ENCODE measurements around the gene TBC1D1. TPM values are rescaled to one million over a fixed set of nuclear protein-coding genes. Genes with fewer than 3 reads are reported as not detected.

Gene TBC1D1
- total and polyA plus RNA-seq, 2 experiments from 2014 or later: 53.9 to 151 TPM

DNA sequence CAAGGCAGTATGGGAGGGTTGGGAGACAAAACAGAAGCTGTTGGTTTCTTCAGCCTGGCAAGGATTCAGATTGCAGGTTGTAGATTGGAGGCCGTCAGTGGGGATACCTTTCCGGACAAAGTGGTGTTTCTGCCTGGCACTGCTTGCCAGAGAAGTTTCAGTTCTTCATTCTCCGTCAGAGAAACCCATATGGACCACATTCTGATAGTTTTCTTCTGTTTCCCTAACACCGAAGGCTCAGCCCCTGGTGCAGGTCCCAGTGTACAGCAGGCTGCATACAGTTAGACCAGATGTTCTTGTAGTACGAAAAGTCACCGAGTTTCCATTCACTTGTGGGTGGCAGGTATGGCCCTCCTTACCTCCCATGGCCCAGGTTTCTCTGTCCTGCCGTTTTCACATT, 176.6 kb downstream of the TBC1D1 start (continued):
- TF ChIP-seq, protein P1, sequence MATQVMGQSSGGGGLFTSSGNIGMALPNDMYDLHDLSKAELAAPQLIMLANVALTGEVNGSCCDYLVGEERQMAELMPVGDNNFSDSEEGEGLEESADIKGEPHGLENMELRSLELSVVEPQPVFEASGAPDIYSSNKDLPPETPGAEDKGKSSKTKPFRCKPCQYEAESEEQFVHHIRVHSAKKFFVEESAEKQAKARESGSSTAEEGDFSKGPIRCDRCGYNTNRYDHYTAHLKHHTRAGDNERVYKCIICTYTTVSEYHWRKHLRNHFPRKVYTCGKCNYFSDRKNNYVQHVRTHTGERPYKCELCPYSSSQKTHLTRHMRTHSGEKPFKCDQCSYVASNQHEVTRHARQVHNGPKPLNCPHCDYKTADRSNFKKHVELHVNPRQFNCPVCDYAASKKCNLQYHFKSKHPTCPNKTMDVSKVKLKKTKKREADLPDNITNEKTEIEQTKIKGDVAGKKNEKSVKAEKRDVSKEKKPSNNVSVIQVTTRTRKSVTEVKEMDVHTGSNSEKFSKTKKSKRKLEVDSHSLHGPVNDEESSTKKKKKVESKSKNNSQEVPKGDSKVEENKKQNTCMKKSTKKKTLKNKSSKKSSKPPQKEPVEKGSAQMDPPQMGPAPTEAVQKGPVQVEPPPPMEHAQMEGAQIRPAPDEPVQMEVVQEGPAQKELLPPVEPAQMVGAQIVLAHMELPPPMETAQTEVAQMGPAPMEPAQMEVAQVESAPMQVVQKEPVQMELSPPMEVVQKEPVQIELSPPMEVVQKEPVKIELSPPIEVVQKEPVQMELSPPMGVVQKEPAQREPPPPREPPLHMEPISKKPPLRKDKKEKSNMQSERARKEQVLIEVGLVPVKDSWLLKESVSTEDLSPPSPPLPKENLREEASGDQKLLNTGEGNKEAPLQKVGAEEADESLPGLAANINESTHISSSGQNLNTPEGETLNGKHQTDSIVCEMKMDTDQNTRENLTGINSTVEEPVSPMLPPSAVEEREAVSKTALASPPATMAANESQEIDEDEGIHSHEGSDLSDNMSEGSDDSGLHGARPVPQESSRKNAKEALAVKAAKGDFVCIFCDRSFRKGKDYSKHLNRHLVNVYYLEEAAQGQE (IDR thresholded peaks at IDR 0.05; ENCODE audit: unreplicated experiment): no peak
- TF ChIP-seq, protein P2, sequence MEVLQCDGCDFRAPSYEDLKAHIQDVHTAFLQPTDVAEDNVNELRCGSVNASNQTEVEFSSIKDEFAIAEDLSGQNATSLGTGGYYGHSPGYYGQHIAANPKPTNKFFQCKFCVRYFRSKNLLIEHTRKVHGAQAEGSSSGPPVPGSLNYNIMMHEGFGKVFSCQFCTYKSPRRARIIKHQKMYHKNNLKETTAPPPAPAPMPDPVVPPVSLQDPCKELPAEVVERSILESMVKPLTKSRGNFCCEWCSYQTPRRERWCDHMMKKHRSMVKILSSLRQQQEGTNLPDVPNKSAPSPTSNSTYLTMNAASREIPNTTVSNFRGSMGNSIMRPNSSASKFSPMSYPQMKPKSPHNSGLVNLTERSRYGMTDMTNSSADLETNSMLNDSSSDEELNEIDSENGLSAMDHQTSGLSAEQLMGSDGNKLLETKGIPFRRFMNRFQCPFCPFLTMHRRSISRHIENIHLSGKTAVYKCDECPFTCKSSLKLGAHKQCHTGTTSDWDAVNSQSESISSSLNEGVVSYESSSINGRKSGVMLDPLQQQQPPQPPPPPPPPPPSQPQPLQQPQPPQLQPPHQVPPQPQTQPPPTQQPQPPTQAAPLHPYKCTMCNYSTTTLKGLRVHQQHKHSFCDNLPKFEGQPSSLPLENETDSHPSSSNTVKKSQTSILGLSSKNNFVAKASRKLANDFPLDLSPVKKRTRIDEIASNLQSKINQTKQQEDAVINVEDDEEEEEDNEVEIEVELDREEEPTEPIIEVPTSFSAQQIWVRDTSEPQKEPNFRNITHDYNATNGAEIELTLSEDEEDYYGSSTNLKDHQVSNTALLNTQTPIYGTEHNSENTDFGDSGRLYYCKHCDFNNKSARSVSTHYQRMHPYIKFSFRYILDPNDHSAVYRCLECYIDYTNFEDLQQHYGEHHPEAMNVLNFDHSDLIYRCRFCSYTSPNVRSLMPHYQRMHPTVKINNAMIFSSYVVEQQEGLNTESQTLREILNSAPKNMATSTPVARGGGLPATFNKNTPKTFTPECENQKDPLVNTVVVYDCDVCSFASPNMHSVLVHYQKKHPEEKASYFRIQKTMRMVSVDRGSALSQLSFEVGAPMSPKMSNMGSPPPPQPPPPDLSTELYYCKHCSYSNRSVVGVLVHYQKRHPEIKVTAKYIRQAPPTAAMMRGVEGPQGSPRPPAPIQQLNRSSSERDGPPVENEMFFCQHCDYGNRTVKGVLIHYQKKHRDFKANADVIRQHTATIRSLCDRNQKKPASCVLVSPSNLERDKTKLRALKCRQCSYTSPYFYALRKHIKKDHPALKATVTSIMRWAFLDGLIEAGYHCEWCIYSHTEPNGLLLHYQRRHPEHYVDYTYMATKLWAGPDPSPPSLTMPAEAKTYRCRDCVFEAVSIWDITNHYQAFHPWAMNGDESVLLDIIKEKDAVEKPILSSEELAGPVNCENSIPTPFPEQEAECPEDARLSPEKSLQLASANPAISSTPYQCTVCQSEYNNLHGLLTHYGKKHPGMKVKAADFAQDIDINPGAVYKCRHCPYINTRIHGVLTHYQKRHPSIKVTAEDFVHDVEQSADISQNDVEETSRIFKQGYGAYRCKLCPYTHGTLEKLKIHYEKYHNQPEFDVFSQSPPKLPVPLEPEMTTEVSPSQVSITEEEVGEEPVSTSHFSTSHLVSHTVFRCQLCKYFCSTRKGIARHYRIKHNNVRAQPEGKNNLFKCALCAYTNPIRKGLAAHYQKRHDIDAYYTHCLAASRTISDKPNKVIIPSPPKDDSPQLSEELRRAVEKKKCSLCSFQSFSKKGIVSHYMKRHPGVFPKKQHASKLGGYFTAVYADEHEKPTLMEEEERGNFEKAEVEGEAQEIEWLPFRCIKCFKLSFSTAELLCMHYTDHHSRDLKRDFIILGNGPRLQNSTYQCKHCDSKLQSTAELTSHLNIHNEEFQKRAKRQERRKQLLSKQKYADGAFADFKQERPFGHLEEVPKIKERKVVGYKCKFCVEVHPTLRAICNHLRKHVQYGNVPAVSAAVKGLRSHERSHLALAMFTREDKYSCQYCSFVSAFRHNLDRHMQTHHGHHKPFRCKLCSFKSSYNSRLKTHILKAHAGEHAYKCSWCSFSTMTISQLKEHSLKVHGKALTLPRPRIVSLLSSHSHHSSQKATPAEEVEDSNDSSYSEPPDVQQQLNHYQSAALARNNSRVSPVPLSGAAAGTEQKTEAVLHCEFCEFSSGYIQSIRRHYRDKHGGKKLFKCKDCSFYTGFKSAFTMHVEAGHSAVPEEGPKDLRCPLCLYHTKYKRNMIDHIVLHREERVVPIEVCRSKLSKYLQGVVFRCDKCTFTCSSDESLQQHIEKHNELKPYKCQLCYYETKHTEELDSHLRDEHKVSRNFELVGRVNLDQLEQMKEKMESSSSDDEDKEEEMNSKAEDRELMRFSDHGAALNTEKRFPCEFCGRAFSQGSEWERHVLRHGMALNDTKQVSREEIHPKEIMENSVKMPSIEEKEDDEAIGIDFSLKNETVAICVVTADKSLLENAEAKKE (CRISPR knock-in tag; IDR thresholded peaks at IDR 0.05): no peak
- no peak for TF ChIP-seq NANOG (IDR thresholded peaks at IDR 0.05; ENCODE audit: borderline replicate concordance)

DNA sequence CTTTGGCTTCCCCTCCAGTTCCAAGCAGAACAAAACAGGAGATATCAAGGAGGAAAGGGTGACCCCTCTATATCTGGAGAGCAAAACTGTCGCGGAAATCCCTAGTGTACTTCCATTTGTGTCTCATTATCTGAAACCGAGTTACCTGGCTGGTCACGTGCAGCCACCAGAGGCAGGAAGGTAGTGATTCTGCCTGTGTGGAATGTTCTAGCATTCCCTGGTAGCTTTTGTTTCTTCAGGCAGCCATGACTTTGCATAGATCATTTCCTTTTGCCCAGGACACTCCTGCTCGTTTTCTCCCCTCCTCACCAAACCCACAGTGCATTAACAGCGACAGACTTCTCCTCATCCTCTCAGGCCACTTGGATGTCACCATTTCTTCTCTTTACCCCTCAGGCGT, 177.2 kb downstream of the TBC1D1 start:
- Mint-ChIP-seq H3K4me3 (no peak overlapping the region), H3K27ac (peak overlapping the region; percentile 46)
- H3K27ac ChIP-seq (ENCODE audit: low read depth): peak overlapping the region; percentile 73
- no peak for TF ChIP-seq POLR2AphosphoS5 (IDR thresholded peaks at IDR 0.05; ENCODE audit: low read depth)
- no peak for TF ChIP-seq EZH2phosphoT487 (IDR thresholded peaks at IDR 0.05; ENCODE audit: unreplicated experiment)
- TF ChIP-seq, protein P3, sequence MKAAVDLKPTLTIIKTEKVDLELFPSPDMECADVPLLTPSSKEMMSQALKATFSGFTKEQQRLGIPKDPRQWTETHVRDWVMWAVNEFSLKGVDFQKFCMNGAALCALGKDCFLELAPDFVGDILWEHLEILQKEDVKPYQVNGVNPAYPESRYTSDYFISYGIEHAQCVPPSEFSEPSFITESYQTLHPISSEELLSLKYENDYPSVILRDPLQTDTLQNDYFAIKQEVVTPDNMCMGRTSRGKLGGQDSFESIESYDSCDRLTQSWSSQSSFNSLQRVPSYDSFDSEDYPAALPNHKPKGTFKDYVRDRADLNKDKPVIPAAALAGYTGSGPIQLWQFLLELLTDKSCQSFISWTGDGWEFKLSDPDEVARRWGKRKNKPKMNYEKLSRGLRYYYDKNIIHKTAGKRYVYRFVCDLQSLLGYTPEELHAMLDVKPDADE (IDR thresholded peaks at IDR 0.05): no peak
- TF ChIP-seq ZNF114 (CRISPR knock-in tag; IDR thresholded peaks at IDR 0.05): no peak

More for the DNA sequence above, 177.2 kb downstream of the TBC1D1 start:
- no peak overlapping the region for H3K4me3 ChIP-seq
- Mint-ChIP-seq H3K36me3 (ENCODE audit: low read depth) (0 out of 3 replicates have a peak, but pooled peaks cover 8% of the 10 kb centered on the region), H3K9me3 (no peaks in the 10 kb centered on the region), H3K4me1 (peaks cover 18% of the 10 kb centered on the region), H3K27me3 (ENCODE audit: insufficient read depth, low read depth, poor library complexity) (no peaks in the 10 kb centered on the region)
- H3K36me3 ChIP-seq (ENCODE audit: insufficient read depth): no peaks in the 10 kb centered on the region
- ATAC-seq (no peak), DNase-seq (ENCODE audit: low spot score) (no peak)
- H3K27me3 ChIP-seq (ENCODE audit: insufficient read depth): no peaks in the 10 kb centered on the region
- H3K4me2 ChIP-seq: no peak overlapping the region
- no peak overlapping the region for H2AFZ ChIP-seq
- H3F3A ChIP-seq (replicated peaks; ENCODE audit: low read depth): no peaks in the 10 kb centered on the region
- no peaks in the 10 kb centered on the region for H3K79me2 ChIP-seq (replicated peaks; ENCODE audit: insufficient read depth)
- H3K4me1 ChIP-seq (ENCODE audit: insufficient read depth): 0 out of 2 replicates have a peak, but pooled peaks cover 6% of the 10 kb centered on the region
- H4K20me1 ChIP-seq (replicated peaks; ENCODE audit: insufficient read depth): no peaks in the 10 kb centered on the region; the same call in 1 of the 2 replicates
- no peaks in the 10 kb centered on the region for H3K9me2 ChIP-seq (ENCODE audit: insufficient read depth)

All from GM23338 (cell line).